Measurements from ENCODE around the gene SLC26A6.
A peak's percentile ranks its signal among the peaks of the same experiment; 100 is the strongest.

Gene SLC26A6, protein sequence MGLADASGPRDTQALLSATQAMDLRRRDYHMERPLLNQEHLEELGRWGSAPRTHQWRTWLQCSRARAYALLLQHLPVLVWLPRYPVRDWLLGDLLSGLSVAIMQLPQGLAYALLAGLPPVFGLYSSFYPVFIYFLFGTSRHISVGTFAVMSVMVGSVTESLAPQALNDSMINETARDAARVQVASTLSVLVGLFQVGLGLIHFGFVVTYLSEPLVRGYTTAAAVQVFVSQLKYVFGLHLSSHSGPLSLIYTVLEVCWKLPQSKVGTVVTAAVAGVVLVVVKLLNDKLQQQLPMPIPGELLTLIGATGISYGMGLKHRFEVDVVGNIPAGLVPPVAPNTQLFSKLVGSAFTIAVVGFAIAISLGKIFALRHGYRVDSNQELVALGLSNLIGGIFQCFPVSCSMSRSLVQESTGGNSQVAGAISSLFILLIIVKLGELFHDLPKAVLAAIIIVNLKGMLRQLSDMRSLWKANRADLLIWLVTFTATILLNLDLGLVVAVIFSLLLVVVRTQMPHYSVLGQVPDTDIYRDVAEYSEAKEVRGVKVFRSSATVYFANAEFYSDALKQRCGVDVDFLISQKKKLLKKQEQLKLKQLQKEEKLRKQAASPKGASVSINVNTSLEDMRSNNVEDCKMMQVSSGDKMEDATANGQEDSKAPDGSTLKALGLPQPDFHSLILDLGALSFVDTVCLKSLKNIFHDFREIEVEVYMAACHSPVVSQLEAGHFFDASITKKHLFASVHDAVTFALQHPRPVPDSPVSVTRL

DNA sequence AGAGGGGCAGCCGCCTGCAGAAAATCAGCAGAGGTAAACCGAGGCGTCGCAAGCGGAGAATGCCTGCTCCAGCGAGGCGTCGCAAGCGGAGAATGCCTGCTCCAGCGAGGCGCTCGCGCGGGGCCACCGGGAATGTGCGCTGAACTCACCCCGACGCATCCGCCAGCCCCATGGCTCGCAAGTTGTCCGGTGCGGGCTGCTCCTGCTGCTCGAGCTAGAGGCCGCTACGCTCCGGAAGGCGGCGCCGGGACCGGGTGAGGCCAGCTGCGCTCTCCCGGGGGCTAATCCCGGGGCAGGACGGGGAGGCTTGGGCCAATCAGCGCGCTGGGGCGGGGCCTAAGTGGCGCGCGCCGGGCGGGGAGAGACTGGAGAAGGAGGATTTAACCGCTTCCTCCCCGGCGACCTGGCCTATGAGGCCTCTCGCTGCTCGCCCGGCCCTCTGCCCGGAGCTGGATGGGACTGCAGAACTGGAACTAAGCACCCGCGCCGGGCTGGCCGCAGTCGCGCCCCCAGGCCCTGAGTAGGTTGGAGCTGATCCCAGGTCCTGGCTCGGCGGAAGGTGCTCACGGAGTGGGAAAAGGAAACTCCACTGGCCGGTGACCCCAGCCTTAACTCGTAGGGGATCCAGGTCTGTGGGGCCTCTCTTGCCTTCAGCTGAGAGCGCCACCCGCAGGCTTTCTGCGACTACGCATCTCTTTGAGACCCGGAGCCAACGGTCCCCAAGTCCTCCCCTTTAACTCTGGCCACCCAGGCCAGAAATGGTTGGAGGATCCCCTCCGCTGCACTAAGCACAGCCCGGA lies at the start of gene SLC26A6:
SLC26A6 (minus strand) TSS at position 240 of the 800 bp plus-strand sequence; CDS start at position 172, 68 bp downstream.
- DNase-seq: peak; percentile 90 to 93

DNA sequence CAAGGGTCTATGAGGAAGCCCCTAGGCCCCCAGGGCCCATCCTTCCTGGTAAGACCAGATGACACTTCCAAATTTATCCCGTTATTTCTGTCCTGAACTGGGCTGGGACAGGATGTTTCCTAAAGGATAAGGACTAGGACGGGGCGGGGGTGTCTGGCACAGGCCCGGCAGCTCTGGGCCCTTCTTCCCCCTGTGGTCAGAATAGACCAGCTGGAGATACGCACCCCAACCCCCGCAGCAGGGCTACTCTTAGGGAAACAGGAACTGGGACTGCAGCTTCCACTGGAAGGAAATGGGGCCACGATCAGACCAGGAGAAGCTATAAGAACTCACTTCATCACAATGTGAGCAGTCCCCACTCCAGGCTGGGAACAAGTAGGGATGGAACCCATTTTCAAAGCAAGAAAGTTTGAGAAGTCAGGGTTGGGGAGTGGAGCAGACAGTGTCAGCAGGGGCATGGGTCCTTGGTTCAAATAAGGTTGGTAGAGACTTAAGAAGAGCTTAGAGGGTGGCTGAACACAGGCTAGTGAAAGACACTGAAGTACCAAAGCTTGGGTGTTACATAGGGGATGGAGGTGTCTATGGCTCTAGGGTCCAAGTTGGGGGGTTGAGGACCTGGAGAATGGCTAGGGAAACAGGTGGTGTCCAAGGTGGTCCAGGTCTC lies 49.4 kb upstream of the SLC26A6 start:
- DNase-seq: no peak

DNA sequence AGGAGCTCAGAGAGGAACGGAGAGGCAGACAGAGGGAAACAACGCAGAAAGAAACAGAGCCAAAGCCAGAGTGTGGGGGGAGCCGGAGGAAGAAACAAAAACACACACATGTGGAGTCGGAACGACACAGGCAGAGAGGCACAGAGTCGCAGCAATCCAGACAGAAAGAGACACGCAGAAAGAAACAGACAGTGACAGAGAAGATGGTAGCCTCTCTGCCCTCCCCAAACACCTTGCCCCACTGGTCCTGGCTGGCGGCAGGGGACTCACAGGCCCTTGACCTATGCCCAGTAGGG lies 48.7 kb upstream of the SLC26A6 start:
- DNase-seq: no peak

DNA sequence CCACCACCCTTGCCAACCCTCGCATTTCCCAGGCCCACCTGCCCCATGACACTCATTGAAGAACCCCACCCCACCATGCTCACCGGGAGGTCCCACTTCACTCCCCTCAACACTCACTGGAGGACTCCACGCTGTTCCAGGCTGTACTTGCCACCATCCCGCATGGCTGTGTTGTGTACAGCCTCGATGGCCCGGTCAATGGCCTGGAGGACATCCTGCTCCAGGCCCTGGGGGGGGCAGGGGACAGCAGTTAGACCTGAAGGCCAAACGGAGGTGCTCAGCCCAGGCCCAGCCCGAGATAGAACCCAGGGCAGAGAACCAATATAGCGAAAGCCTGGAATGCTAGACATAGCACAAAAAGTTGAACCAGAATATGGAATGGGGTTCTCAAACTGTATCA lies 47.5 kb upstream of the SLC26A6 start:
- no peak for DNase-seq

DNA sequence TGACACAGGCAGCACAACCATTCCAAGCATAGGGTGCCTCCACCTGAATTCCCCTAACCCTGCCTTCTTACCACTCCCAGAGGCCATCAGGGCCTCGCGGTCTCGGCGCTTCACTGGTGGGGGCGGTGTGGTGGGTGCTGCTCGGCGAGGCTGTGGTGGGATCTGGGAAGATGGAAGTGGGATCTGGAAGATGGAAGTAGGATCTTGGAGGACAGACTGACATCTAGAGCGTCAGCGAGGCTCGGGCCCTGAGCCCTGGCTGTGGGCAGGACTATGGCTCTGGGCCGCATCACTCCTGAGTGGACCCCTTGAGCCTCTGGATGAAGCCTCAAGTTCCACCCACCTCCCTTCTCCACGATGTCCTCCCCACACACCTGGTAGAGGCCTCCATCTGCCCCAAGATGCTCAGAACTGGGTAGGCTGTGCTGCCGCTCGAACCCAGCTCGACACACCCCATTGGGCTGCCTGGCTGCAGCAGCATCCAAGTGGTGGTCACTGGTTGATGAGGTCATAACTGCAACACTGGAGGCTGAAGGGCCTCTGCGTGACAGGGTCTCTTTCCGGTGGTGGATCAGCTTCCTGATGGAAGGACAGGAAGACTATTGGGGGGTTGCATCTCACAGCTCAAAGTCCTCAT lies 46.8 kb upstream of the SLC26A6 start:
- DNase-seq: no peak

DNA sequence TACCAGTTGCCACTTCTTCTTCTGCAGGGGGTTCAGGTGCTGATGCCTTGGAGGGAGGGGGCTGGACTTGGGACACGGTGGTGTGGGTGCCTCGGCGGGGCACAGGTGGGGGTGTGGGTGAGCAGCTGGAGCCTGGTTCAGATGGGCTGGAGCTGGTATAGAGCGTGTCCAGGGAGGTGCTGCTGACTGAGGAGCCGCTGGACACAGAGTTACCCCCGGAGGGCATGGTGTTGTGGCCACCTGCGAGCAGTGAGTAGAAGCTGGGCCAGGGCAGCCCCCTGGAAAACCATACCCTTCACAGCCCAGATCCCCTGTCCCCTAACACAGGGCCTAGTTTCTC lies 46.2 kb upstream of the SLC26A6 start:
- no peak for DNase-seq

DNA sequence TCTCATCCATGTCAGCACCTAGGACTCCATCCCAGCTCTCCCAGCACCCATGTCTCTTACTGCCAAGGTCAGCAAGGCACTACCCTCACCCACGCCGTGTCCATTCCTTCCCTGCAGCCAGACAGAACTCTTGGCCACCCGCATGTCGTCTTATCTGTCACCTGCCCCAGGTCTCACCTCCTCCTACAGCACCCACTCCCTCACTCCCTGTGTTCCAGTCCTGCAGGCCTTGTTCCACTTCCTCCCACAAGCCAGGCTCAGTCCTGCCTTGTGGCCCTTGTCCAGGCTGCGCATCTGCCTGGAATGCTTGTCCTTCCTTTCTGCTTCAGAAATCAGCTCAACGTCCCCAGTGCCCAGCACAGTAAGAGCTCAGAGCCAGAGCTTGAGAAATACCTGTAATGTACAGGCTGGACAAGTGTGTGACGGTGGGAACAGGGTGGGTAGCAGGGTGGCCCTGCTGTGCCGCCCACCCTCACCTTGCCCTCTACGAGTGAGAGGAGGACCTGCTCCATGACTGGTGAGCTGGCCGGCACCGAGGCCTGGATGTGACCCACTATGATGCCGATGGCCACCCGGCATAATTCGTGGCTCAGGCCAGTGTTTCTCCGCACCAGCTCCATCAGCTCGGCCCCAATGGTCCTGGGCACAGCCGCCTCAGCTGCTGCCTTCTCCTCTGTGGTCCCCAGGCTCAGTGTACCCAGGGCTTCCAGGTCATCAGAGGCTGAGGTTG lies 45.7 kb upstream of the SLC26A6 start:
- DNase-seq: no peak

DNA sequence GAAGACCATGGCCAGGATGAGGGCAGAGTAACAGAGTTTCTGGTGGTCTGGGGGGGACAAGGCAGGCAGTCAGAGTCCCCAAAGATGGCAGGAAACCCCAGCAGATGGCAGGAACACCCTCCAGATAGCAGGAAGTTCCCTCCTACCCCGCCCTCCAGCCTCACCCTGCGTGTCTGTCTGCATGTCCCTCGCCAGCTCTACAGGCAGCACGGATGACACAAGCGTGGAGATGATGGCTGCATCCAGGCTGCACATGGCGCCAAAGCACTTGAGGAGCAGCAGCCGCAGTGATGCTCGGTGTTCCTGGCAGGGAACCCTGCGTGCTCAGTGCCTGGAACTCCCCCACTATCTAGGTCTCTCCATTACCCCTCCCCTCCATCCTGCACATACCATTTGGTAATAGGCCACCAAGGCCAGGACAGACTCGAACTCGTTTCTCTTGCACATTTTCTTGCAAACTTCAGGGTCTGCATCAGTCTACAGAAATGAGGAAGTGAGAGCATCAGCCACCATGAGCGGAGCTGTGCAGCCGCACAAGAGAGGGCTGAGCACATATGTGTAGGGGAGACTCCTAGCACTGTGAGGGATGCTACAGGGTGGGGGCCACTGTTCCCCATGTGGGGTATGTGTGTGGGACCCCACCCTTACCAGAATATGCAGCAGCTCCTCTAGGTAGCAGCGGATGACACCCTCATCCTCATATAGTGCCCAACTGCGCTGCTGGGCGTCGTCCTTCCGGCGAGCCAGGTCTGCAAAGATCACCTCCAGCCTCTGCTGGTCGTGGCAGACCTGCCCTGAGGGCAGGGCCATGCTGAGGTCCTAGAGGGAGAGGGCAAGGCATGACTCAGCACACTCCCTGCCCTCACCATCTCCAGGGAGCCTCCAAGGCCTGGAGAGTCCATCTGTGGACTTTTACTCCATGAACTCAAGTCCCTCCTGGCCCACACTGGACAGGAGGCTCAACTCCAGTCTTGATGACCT lies 44.4 kb upstream of the SLC26A6 start:
- no peak for DNase-seq

DNA sequence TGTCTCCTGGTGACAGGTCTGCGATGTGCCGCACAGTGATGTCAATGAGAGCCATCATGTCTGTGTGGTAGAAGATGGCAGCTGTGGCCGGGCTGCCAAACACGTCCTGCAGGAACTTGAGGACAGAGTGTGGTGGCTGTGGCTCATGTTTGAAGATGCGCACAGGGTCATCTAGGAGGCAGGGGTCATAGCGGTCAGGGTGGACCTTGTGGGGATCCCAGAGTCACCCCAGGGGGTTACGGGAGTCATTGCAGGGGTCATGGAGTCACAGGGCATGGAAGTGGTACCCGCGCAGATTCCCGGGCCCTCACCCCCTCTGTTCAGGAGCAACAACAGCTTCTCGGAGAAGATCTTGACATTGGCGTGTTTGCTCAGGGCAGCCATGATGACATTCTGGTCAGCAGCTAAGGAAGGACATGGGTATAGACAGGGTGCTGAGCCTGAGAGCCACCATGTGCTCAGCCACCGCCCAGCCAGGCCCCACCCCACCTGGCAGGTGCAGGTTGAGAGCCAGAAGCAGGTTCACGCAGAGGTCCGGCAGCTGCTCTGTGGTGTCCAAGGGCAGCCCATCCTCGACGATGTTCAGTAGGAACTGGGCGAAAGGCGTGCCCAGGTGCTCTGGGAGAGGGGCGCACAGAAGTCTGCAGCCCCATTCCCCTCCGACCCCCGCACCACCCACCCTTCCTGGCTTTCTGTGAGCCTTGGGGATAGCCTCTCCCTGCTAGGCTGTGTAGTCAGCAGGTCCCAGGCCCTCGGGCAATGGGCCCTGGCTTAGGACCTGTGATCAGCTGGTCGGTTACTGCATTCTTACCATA lies 43.5 kb upstream of the SLC26A6 start:
- DNase-seq: no peak

DNA sequence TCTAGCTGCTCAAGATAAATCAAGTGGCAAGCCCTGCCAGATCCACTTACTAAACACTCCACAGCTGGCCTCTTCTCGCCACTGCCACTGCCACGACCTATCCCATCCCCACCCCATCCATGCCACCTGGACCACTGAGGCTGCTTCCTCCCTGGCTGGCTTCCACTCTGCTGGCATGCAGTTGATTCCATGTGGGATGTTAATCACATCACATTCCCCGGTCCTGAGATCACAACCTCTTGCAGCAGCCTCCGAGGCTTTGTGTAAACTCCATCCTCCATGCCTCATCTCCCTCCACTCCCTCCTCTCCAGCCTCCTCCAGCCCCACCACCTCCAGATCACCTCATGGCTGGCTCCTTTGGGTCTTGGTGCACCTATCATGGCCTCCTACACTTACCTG lies 42.8 kb upstream of the SLC26A6 start:
- no peak for DNase-seq

DNA sequence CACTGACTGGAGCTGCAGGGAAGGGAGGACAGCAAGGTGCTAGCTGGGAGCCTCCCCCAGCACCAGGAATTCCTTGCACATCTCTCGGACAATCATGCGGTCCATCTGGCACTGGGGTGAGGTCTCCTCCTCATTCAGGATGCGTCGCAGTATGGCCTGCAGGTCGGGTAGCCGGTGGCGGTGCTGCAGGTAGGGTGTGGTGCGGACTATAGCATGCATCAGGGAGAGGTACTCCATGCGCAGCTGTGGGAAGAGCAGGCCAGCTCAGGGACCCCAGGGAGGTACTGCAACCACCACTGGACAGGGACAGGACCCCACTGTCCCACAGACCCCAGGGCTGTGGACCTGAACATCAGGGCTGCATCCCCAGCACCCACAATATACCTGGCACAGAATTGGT lies 39.2 kb upstream of the SLC26A6 start:
- no peak for DNase-seq

DNA sequence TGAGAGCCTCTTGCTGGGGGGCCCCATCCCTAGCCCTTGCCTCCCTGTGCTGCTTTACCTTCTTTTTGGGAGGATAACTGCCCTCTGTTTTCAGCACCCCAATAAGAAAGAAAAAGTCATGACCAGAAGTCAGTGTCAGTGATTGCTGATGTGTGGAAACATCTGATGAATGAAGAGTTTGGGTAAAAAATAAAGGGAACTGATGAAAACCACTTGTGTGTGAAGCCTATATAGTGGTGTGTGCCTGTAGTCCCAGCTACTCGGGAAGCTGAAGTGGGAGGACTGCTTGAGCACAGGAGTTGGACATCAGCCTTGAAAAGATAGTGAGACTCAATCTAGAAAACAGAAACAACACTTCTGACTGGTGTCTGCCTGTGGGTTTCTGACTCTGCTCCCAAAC lies 37.3 kb upstream of the SLC26A6 start:
- no peak for DNase-seq

DNA sequence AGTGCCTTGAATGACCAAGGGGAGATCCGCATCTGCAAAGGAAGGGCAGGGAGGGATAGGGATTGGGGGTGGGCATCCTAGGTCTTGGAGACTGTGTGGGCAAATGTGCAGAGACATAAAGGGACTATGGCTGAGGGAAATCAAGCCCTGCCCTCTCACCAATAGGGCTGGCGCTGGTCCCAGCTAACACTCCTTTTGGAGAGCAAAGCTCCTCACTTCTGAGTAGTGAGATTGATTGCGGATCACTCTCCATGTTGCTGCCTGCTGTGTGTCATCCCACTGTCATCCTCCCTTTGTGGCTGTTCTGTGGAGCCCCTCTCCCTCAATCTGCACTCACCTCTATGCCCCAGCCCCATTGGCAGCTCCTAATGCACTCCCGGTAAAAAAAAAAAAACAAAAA lies 29.7 kb upstream of the SLC26A6 start:
- no peak for DNase-seq

DNA sequence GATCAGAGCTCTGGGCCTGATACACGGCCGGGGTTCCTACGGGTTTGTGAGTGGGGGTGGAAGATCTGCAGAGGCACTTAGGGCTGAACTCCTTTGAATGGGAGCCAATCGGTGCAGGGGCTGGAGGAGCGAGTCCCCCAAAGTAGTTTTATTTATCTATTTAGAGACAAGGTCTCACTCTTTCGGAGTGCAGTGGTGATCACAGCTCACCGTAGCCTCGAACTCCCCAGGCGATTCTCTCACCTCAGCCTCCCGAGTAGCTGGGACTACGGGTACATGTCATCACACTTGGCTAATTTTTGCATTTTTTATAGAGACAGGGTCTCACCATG lies 29.0 kb upstream of the SLC26A6 start:
- DNase-seq: no peak

DNA sequence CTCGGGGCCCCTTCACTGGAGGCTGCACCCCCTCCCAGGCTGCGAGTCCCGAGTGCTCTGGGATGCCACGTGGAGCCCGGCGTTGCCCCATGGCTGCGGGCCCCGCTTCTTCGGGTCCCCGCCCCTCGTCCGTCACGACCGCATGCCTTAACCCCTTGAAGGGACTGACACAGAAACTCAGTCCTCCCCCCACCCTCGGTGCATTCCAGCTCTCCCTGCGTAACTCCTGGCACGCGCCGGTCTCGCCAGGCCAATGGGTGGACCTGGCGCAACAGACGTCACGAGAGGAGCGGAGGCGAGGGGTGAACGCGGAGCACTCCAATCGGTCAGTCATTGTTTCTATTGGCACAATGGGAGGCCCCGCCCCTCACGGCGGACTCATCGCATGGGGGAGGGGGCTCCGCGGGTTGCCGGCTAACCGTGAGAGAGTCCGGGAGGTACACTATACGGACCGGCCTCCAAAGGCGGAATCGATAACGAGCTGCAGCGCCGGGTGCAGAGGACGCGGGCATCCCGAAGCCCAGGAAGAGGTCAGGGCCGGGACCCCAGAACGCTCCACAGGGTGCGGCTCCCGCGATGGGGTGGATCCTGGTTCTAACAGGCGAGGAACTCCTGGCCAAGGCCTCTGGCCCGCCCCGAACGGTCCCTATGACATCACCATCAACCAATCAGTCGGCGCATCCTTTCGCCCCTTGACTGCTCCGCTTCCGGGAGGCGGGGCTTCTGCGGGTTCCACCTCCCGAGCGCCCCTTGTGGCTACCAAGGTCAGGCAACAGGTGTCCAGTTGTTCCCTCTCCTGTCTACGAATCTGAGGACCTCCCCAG lies 28.4 kb upstream of the SLC26A6 start:
- DNase-seq: peak; percentile 94 to 95

DNA sequence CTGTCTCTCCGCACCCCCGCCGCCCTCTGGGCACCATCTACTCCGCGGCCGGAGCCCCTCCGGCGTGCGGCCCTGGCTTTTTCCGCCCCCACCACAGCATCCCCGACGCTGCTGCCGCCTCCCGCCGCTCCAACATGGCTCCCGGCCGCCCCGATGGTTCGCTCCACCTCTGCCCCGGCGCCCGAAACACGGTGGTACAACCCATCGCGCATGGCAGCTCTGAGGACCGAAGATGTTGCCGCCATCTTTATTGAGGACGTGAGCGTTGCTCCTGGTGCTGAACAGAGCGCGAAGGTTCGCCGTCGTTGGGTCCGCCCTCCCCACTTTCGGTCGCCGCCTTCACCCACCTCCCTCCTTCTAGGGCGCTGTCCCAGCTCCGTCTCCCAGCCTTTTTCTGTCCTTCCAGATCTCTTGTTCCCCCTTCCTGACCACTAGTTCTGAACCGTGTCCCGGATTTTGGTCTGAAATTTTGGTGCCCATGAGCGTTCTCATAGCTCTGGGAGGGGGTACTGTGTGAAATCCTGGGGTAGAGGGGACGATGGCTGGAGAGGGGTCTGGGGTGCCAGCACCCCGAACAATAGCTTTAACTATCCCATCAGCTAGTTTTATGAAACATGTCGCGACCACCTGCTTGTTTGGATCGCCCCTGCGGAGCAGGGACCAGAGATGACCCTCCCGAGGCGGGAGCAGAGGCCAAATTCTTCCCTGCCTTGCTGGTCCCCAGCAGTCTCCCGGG lies 27.7 kb upstream of the SLC26A6 start, which contains the start of gene CELSR3:
CELSR3 (minus strand) TSS at position 134 of the 736 bp plus-strand sequence. CDS start 252 bp downstream, outside the sequence.
- DNase-seq: no peak

DNA sequence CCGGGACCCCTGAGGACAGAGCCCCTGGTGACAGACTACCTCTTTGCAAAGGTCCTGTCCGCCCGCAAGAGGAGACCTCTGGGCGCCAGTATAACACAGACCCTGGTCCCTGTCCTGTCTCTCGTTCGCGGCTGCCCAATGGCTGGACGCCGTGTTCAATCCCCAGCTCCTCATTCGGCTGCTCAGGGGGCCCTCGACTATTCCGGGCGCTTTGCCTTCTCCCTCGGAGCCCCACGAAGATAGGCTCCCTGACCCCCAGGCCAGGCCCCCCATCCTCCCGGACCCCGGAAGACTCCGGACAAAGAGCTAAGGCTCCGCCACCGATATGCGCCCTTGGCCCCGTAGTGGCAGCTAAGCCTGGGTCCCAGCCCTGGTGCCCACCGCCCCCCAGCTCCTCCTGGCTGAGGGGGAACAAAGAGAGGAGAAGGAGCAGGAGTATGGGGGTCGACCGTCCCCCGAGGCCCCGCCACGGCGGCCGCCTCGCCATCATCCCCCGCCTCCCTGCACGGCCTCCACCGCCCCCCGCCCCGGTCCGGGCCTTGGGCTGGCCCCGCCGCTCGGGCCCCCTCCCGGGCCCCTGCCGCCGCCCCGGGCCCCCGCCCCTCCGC lies 27.0 kb upstream of the SLC26A6 start:
- DNase-seq: no peak

All from NCI-H524 (cell line).